ENCODE measurements around the gene MYOCD.

DNA sequence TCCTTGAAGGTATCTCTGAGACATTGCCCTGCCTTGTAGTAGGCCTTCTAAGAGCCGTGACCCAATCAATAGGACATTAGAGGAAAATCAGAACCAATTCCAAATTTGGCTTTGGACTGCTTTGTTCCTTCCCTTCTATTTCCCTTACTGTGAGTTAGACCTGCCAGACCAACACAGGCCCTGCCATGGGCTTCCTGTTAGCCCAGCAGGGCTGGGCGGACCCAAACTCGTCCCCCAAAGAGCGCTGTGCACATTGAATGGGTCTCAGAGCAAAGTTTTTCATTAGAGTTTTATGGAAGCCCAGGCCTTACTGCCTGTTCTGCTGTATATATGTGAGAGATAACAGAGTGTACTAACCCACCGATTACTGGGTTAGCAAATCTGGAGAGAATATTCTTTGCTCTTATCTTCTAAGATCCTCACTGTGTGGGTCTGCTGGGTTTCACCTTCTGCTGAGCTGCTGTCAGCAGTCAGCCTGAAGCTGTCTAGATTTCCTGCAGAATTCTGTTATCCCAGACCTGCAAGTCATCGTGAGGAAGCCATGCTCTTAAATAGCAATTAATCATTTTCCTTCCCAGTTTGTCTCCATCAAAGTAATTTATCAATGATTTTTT is 129.3 kb downstream of the MYOCD start:
- TF ChIP-seq, protein P1, sequence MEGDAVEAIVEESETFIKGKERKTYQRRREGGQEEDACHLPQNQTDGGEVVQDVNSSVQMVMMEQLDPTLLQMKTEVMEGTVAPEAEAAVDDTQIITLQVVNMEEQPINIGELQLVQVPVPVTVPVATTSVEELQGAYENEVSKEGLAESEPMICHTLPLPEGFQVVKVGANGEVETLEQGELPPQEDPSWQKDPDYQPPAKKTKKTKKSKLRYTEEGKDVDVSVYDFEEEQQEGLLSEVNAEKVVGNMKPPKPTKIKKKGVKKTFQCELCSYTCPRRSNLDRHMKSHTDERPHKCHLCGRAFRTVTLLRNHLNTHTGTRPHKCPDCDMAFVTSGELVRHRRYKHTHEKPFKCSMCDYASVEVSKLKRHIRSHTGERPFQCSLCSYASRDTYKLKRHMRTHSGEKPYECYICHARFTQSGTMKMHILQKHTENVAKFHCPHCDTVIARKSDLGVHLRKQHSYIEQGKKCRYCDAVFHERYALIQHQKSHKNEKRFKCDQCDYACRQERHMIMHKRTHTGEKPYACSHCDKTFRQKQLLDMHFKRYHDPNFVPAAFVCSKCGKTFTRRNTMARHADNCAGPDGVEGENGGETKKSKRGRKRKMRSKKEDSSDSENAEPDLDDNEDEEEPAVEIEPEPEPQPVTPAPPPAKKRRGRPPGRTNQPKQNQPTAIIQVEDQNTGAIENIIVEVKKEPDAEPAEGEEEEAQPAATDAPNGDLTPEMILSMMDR (optimal IDR thresholded peaks at IDR 0.05 in 1 of 3, IDR thresholded peaks at IDR 0.05 in 1 of 3, conservative IDR thresholded peaks at IDR 0.05 in 1 of 3; ENCODE audit: extremely low read depth in 1 of 3, insufficient read depth in 2 of 3, low read length in 3 of 3), result no peak
- no peak for TF ChIP-seq EZH2 (IDR thresholded peaks at IDR 0.05; ENCODE audit: low read length)
